Fibroblast of mammary gland (primary cell): ENCODE measurements around the gene IMPDH1.

Source experiments
- DNase-seq: peaks from one replicate; pipeline ENCODE4 v3.0.0-alpha.2; 2010; ENCODE audit warnings: low read depth
- H3K4me3 ChIP-seq: 2 replicates; pipeline ENCODE4 v1.5.1; 2011; ENCODE audit warnings: low read depth, mild to moderate bottlenecking, low read length, moderate library complexity; ENCODE audit not compliant: control insufficient read depth
- CTCF ChIP-seq: conservative IDR thresholded peaks from 2 replicates; pipeline ENCODE4 v1.5.1; 2011; ENCODE audit warnings: low read depth, low read length, inconsistent platforms; ENCODE audit not compliant: control insufficient read depth, insufficient read depth

Gene IMPDH1

GRCh38 chr7:128350708-128351295, 59.0 kb downstream of the IMPDH1 start:
- no peak for TF ChIP-seq CTCF
- no peak for DNase-seq
- H3K4me3 ChIP-seq: no peak overlapping the region

GRCh38 chr7:128349466-128349825, 60.3 kb downstream of the IMPDH1 start:
- no peak for TF ChIP-seq CTCF
- H3K4me3 ChIP-seq: no peak overlapping the region
- no peak for DNase-seq

GRCh38 chr7:128347647-128348097, 62.1 kb downstream of the IMPDH1 start:
- peak; percentile 53 for DNase-seq
- no peak overlapping the region for H3K4me3 ChIP-seq
- peak; percentile 82 for TF ChIP-seq CTCF

- DNase-seq: no peak
- TF ChIP-seq CTCF: no peak
- H3K4me3 ChIP-seq: no peak overlapping the region
Observed at GRCh38 chr7:128344431-128344774, 65.4 kb downstream of the IMPDH1 start.

GRCh38 chr7:128343554-128344430, 66.0 kb downstream of the IMPDH1 start, which contains the start of gene RBM28:
Gene RBM28 (minus strand): TSS chr7:128343908. CDS start chr7:128343793, 115 bp downstream.
- no peak for TF ChIP-seq CTCF
- peak within 1 kb of the TSS; percentile 81 for H3K4me3 ChIP-seq
- DNase-seq: peak; percentile 89
